ENCODE results near the gene APBB3. TPM values are rescaled to one million over a fixed set of nuclear protein-coding genes. Genes with fewer than 3 reads are reported as not detected.

APBB3 gene
- total RNA-seq, 1 experiment from 2014 or later: 11.4 TPM

- BruUV-seq (replicated peaks): TSS peak; percentile 64
- ChIA-PET POLR2A (ENCODE audit: unreplicated experiment) (interaction anchor here (0.5 kb wide), 1 partner anchor 15 kb away, joined by 4 read pairs; no protein-coding TSS in a partner anchor), CTCF (interaction anchor here (1.0 kb wide), 1 partner anchor 219 kb away, joined by 3 read pairs; the partner anchor contains the start of gene HBEGF)
- Histone ChIP-seq H3K36me3 (ENCODE audit: low read depth, low read length) (peaks cover 13% of the 10 kb centered on the region; the same call in 1 of the 2 replicates), H4K20me1 (ENCODE audit: low read length) (no peaks in the 10 kb centered on the region), H3K9me3 (ENCODE audit: low read length) (no peaks in the 10 kb centered on the region), H3K27me3 (ENCODE audit: low read length) (no peaks in the 10 kb centered on the region), H3K4me1 (ENCODE audit: insufficient read depth, low read length) (peaks cover 21% of the 10 kb centered on the region), H3F3A (ENCODE audit: low read length, unreplicated experiment) (no peaks in the 10 kb centered on the region), H3K9me2 (replicated peaks; ENCODE audit: low read length) (no peaks in the 10 kb centered on the region), H3K9ac (ENCODE audit: low read length) (peak overlapping the region; percentile 92), H3K4me2 (ENCODE audit: low read length) (peak overlapping the region; percentile 94), H3K4me3 (ENCODE audit: low read length) (peak overlapping the region; percentile 82), H3K79me2 (ENCODE audit: low read length) (peaks cover 36% of the 10 kb centered on the region), H2AFZ (ENCODE audit: low read length) (peak overlapping the region; percentile 81), H3K27ac (ENCODE audit: low read length) (peak overlapping the region; percentile 64)
- TF ChIP-seq EZH2phosphoT487 (IDR thresholded peaks at IDR 0.05; ENCODE audit: borderline replicate concordance, low read length) (no peak), EZH2 (IDR thresholded peaks at IDR 0.05; ENCODE audit: low read length, unreplicated experiment) (no peak), CTCF (conservative IDR thresholded peaks at IDR 0.05; ENCODE audit: low read depth, low read length) (no peak)
- intact Hi-C loops (cut with micrococcal nuclease): loop anchor here (2.0 kb wide), 1 partner anchor 74 kb away; the partner anchor contains the start of gene TMCO6
- peak; percentile 35 for DNase-seq
- ATAC-seq: no peak
Observed at GRCh38 chr5:140565024-140565779, 804 bp upstream of the APBB3 start.

GRCh38 chr5:140563596-140563995, 802 bp downstream of the APBB3 start:
- no peak for DNase-seq
- peaks cover 21% of the 10 kb centered on the region for H3K4me1 ChIP-seq (ENCODE audit: insufficient read depth, low read length)
- peak overlapping the region; percentile 81 for H2AFZ ChIP-seq (ENCODE audit: low read length)
- peak overlapping the region; percentile 82 for H3K4me3 ChIP-seq (ENCODE audit: low read length)
- POLR2A ChIA-PET (ENCODE audit: unreplicated experiment): interaction anchor here (0.5 to 0.6 kb wide), 2 partner anchors 84 to 1061 kb away, joined by 5 to 6 read pairs; partner anchors contain the start of gene IK
- no peak for ATAC-seq
- no peaks in the 10 kb centered on the region for H3F3A ChIP-seq (ENCODE audit: low read length, unreplicated experiment)
- no peaks in the 10 kb centered on the region for H3K27me3 ChIP-seq (ENCODE audit: low read length)
- no peaks in the 10 kb centered on the region for H3K9me2 ChIP-seq (replicated peaks; ENCODE audit: low read length)
- H3K9ac ChIP-seq (ENCODE audit: low read length): peak overlapping the region; percentile 92
- peaks cover 13% of the 10 kb centered on the region; the same call in 1 of the 2 replicates for H3K36me3 ChIP-seq (ENCODE audit: low read depth, low read length)
- no peaks in the 10 kb centered on the region for H4K20me1 ChIP-seq (ENCODE audit: low read length)
- no peaks in the 10 kb centered on the region for H3K9me3 ChIP-seq (ENCODE audit: low read length)
- H3K27ac ChIP-seq (ENCODE audit: low read length): no peak overlapping the region
- peaks cover 36% of the 10 kb centered on the region for H3K79me2 ChIP-seq (ENCODE audit: low read length)
- intact Hi-C loops (cut with micrococcal nuclease): no loop called here
- CTCF ChIA-PET: no interaction called here
- peak overlapping the region; percentile 94 for H3K4me2 ChIP-seq (ENCODE audit: low read length)
- TSS peak; percentile 71 for BruUV-seq (replicated peaks)
- TF ChIP-seq EZH2 (IDR thresholded peaks at IDR 0.05; ENCODE audit: low read length, unreplicated experiment): no peak
- TF ChIP-seq CTCF (conservative IDR thresholded peaks at IDR 0.05; ENCODE audit: low read depth, low read length): no peak
- no peak for TF ChIP-seq EZH2phosphoT487 (IDR thresholded peaks at IDR 0.05; ENCODE audit: borderline replicate concordance, low read length)
